GM10248 (cell line): ENCODE results near the gene SBNO2.

ENCODE experiments used
- CTCF ChIA-PET: fragments of 300-600 bp; sonication (Branson Sonifier 250); formaldehyde crosslinking; extraction: SDS; loops from one replicate; lab custom pipeline; 2021; ENCODE audit warnings: antibody characterized with exemption; lab: Yijun Ruan, JAX
- POLR2A ChIA-PET: fragments of 350-650 bp; sonication (Branson Sonifier 250); formaldehyde crosslinking; extraction: SDS; loops from one replicate; lab custom pipeline; 2020; ENCODE audit warnings: antibody characterized with exemption; lab: Yijun Ruan, JAX
- DNase-seq: peaks from one replicate; pipeline ENCODE4 v3.0.0; 2012; ENCODE audit errors: extremely low spot score
- TF ChIP-seq, protein P1 (sequence below): IDR thresholded peaks from 2 replicates; pipeline ENCODE4 v1.5.1; 2012; ENCODE audit warnings: mild to moderate bottlenecking, low read depth; ENCODE audit errors: extremely low read depth, missing control alignments, control extremely low read depth

The SBNO2 gene

DNA sequence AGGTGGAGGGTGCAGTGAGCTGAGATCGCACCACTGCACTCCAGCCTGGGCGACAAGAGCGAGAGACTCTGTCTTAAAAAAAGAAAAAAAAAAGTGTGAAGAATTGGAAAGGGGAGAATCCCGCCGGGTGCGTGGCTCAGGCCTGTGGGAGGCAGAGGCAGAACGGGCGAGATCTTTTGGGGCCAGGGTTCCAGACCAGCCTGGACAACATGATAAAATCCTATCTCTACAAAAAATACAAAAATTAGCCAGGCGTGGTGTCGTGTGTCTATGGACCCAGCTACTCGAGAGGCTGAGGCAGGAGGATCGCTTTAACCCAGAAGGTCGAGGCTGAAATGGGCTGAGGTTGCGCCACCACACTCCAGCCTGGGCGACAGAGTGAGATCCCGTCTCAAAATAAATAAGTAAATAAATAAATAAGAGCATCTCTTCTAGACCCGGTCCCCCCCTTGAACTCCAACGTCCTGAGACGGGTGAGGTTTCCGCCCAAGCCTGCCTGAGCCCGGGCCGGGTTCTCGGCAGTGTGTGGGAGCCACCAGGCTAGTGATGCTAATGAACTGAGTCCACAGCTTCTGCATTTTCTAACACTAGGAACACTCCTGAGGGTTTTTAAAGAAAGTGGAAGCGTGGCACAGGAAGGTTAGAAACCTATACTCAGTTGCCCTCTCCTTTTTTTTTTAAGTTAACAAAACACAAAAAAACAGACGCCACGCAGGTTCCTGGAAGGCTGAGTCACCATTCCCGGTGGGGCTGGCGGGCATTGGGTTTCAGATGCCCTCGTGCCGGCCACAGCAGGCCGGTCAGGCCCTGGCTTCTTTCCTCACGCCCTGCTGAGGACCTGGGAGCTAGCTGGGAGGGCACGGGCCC, 48.2 kb downstream of the SBNO2 start:
- TF ChIP-seq, protein P1, sequence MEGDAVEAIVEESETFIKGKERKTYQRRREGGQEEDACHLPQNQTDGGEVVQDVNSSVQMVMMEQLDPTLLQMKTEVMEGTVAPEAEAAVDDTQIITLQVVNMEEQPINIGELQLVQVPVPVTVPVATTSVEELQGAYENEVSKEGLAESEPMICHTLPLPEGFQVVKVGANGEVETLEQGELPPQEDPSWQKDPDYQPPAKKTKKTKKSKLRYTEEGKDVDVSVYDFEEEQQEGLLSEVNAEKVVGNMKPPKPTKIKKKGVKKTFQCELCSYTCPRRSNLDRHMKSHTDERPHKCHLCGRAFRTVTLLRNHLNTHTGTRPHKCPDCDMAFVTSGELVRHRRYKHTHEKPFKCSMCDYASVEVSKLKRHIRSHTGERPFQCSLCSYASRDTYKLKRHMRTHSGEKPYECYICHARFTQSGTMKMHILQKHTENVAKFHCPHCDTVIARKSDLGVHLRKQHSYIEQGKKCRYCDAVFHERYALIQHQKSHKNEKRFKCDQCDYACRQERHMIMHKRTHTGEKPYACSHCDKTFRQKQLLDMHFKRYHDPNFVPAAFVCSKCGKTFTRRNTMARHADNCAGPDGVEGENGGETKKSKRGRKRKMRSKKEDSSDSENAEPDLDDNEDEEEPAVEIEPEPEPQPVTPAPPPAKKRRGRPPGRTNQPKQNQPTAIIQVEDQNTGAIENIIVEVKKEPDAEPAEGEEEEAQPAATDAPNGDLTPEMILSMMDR: no peak
- CTCF ChIA-PET: interaction anchor here (0.8 to 6.3 kb wide), 2 partner anchors 12 to 29 kb away, joined by 3 to 45 read pairs; no protein-coding TSS in a partner anchor
- no peak for DNase-seq
- POLR2A ChIA-PET: no interaction called here

DNA sequence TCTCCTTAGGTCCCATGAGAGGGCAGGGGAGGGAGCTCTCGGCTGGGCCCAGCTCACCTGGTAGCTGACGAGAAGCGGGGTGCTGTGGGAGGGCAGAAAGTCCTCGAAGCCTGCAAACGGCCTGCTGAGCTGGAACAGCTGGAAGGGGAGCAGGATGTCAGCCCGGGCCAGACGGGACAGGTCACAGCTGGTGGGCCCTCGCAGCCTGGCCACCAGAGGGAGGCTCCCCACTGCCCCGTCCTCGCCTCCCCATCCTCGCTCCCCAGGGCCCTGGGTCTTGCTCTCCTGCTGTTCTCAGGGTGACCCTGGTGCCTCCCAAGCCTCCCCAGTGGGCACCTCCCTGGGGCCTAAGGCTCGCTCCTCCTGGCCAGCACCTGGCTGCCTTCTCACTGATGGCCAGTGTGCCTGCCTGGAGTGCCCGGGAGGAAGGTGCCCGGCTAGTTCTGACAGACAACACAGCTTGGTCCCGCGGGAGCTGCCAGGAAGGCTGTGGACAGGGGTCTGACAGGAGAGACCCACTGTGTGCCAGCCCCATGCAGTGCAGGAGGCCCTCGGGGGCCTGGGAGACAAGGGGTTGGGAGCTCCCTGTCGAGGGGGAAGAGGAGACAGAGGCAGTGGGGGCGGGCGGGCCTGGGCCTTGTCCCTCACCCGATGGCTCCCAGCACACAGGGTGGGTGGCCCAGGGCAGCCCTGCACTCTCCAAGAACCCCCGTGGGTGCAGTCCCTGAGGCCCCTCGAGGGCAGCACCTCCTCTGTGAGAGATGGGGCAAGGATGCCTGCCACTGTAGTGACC, 50.0 kb downstream of the SBNO2 start:
- TF ChIP-seq, protein P1: no peak
- CTCF ChIA-PET: interaction anchor here (1.1 to 6.3 kb wide), 3 partner anchors 10 to 31 kb away, joined by 3 to 45 read pairs (median 3); no protein-coding TSS in a partner anchor

DNA sequence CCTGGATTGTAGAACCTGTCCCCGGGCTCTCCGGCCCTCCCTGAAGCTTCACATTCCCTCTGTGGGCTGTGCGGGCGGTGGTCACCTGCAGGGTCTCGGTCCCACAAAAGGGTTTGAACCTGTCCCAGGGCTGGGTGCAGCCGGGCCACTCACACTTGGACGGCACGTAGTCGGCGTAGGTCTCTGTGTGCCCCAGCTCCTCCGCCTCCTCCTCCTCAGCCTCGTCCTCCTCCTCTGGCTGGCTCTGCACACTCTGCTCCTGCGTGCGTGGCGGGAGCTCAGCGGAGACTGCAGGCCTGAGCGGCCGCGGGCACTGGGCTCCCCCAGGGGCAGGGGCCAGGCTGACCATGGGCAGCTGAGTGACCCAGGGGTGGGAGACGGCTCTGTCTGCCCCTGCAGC, 50.7 kb downstream of the SBNO2 start:
- DNase-seq: no peak
- ChIA-PET CTCF (interaction anchor here (0.7 to 6.3 kb wide), 3 partner anchors 10 to 18 kb away, joined by 3 to 45 read pairs (median 3); no protein-coding TSS in a partner anchor), POLR2A (interaction anchor here (1.5 kb wide), 1 partner anchor 101 kb away, joined by 4 read pairs; the partner anchor contains the start of gene RNU6-2)
- TF ChIP-seq, protein P1: no peak

More for the DNA sequence above, 50.0 kb downstream of the SBNO2 start:
- POLR2A ChIA-PET: interaction anchor here (1.0 to 1.5 kb wide), 2 partner anchors 102 to 145 kb away, joined by 4 read pairs; partner anchors contain the start of genes CIRBP and RNU6-2
- DNase-seq: no peak

DNA sequence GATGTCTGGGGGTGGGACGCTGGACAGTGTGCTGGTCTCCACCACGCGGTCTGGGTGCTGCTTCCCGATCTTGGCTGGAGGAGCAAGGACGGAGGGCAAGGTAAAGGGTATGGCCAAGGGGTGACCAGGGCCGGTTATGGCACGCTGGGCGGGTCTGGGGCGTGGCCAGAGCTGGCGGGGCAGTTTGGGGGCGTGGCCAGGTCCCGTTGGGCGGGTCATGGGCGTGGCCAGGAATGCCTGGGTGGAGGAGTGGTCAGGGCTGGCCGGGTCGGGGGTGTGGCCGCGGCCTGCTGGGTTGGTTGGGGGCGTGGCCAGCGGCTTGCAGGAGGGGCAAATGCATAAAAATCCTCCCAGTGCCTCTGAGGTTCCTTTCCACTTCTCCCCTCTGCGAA, 51.1 kb downstream of the SBNO2 start:
- POLR2A ChIA-PET: interaction anchor here (1.5 kb wide), 1 partner anchor 101 kb away, joined by 4 read pairs; the partner anchor contains the start of gene RNU6-2
- TF ChIP-seq, protein P1: no peak
- CTCF ChIA-PET: interaction anchor here (0.7 to 6.3 kb wide), 3 partner anchors 9 to 18 kb away, joined by 3 to 45 read pairs (median 3); no protein-coding TSS in a partner anchor
- DNase-seq: peak; percentile 90

DNA sequence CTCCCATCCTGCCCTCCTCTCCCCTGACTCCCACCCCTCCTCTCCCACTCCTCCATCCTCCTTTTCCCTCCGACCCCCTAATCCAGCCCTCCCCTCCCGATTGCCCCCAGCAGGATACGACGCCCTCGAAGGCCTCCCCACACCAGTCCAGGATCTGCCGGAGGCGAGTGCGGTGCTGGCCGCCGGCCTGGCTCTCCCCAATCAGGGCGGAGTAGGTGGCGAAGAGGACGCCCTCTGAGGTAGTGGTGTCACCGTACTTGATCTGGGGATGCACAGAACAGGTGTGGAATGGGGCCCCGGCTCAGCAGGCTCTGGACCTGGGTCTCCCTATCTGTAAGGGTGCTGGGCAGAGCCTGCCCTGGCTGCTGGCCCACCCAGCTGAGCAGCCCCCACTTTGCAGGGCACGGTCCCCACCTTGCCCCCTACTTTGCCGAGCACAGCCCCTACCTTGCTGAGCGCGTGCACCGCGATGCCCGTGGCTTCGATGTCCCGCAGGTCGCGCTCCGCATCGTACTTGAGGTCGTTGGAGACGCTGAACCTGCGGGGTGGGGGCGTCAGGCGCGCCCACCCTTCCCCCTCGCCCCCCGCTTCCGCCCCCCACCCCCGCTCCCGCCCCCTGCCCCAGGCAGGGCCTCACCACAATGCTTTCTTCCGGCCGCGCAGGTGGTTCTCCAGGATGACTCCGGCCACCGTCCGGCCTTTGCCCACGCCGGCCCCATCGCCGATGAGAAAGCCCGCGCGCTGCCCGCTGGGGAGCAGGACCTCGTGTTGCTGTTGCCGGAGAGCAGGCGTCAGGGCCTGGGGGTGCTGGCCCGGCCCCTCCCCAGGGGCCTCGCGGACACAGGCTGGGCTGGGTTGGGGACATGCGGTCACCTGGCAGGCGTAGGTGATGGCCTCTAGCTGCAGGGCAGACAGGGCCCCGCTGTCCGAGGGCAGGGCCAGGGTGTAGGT, 51.8 kb downstream of the SBNO2 start:
- TF ChIP-seq, protein P1: no peak
- POLR2A ChIA-PET: interaction anchor here (1.5 kb wide), 1 partner anchor 100 kb away, joined by 4 read pairs; the partner anchor contains the start of gene RNU6-2
- DNase-seq: no peak
- CTCF ChIA-PET: interaction anchor here (0.7 to 6.3 kb wide), 3 partner anchors 9 to 19 kb away, joined by 3 to 45 read pairs (median 3); no protein-coding TSS in a partner anchor
